Prostate gland (tissue), 2 donors: ENCODE data around the gene CUL4A. TPM values are rescaled to one million over a fixed set of nuclear protein-coding genes. Genes with fewer than 3 reads are reported as not detected.

Experiments
- DNase-seq: peaks from one replicate; pipeline ENCODE4 v3.0.0-alpha.2; 2019; ENCODE audit warnings: low spot score
- H3K27ac ChIP-seq, 2 donors: fragments of 200-600 bp; sonication (generic); 2 replicates each; pipeline ENCODE4 v1.5.1; 2017 to 2019
- H3K27me3 ChIP-seq: fragments of 200-600 bp; sonication (generic); replicated peaks from 2 replicates; pipeline ENCODE4 v1.5.1; 2019; ENCODE audit not compliant: insufficient read depth
- H3K36me3 ChIP-seq, 2 donors: fragments of 200-600 bp; sonication (generic); 1 replicate in 1 of 2; 2 replicates in 1 of 2; pipeline versions ENCODE4 v1.5.1 to v1.8.1; 2017 to 2019
- H3K4me1 ChIP-seq: fragments of 200-600 bp; sonication (generic); replicated peaks from 2 replicates; pipeline ENCODE4 v1.5.1; 2019
- H3K4me3 ChIP-seq, 2 donors: fragments of 200-600 bp; sonication (generic); 2 replicates each; pipeline ENCODE4 v1.5.1; 2017 to 2019
- H3K9me3 ChIP-seq: fragments of 200-600 bp; sonication (generic); 2 replicates; pipeline ENCODE4 v1.5.1; 2017
- CTCF ChIP-seq, 4 experiments: fragments of 200-600 bp in 2 of 4; fragments of 450-650 bp in 2 of 4; sonication (generic) in 2 of 4; IDR thresholded peaks; 1 replicate in 3 of 4; 2 replicates in 1 of 4; pipeline ENCODE4 v1.5.1; 2016 to 2019; ENCODE audit warnings: antibody characterized with exemption in 4 of 4, mild to moderate bottlenecking in 2 of 4, moderate library complexity in 2 of 4
- POLR2A ChIP-seq: fragments of 450-650 bp; IDR thresholded peaks from one replicate; pipeline ENCODE4 v1.6.1; 2016; ENCODE audit warnings: antibody characterized with exemption, mild to moderate bottlenecking
- POLR2AphosphoS5 ChIP-seq: sonication (generic); formaldehyde crosslinking; IDR thresholded peaks from one replicate; pipeline ENCODE4 v1.6.1; 2017; ENCODE audit warnings: antibody characterized with exemption
- WGBS: methylation state at CpG from one replicate; pipeline ENCODE4 v1.1.5; 2018; 5-methylcytosine and 5-hydroxymethylcytosine counted together
- intact Hi-C: fragments of 100-400 bp; cut with DNase I; formaldehyde crosslinking; loops from one replicate; pipeline ENCODE4 v1.14.2; 2022
- total RNA-seq, 2 donors: library from RNA; depleted of rRNA; stranded (reverse); fragments of >200 nt; gene quantifications; one replicate each; pipeline ENCODE4 v1.1.0, GENCODE V29; 2016

Gene CUL4A
- total RNA-seq, 2 donors from 2014 or later = 103 to 185 TPM

- Histone ChIP-seq H3K27me3 (no peaks in the 10 kb centered on the region), H3K9me3 (no peaks in the 10 kb centered on the region), H3K36me3 (no peaks in the 10 kb centered on the region), H3K4me1 (peaks cover 16% of the 10 kb centered on the region), H3K4me3 (no peak overlapping the region), H3K27ac (peak overlapping the region; percentile 50 to 76)
- 46% methylated on average over 6 of the region's 6 CpGs for WGBS
- no peak for TF ChIP-seq CTCF (IDR thresholded peaks at IDR 0.05)
- TF ChIP-seq POLR2AphosphoS5 = peak; percentile 51
- no peak for TF ChIP-seq POLR2A
- intact Hi-C loops = no loop called here
- peak; percentile 33 for DNase-seq
These were observed 14.1 kb upstream of the CUL4A start for GRCh38 chr13:113195360-113195759.

- DNase-seq = no peak
- 88% methylated on average over 9 of the region's 9 CpGs for WGBS
- peaks cover 16% of the 10 kb centered on the region for H3K4me1 ChIP-seq
- no peaks in the 10 kb centered on the region for H3K9me3 ChIP-seq
- no peaks in the 10 kb centered on the region for H3K36me3 ChIP-seq
- H3K27ac ChIP-seq = peak overlapping the region; percentile 11 to 52
- no peak overlapping the region for H3K4me3 ChIP-seq
- H3K27me3 ChIP-seq = no peaks in the 10 kb centered on the region
- TF ChIP-seq POLR2AphosphoS5 (no peak), POLR2A (no peak), CTCF (IDR thresholded peaks at IDR 0.05) (no peak)
- intact Hi-C loops = no loop called here
These were observed 12.3 kb upstream of the CUL4A start for GRCh38 chr13:113196970-113197737.

GRCh38 chr13:113201815-113202214 lies 7.6 kb upstream of the CUL4A start:
- Histone ChIP-seq H3K4me1 (peaks cover 9% of the 10 kb centered on the region), H3K27me3 (no peaks in the 10 kb centered on the region), H3K27ac (no peak overlapping the region), H3K4me3 (no peak overlapping the region), H3K36me3 (no peaks in the 10 kb centered on the region), H3K9me3 (no peaks in the 10 kb centered on the region)
- intact Hi-C loops = no loop called here
- no peak for TF ChIP-seq POLR2A
- no peak for DNase-seq
- 80% methylated on average over 2 of the region's 2 CpGs for WGBS

GRCh38 chr13:113202912-113203311 lies 6.5 kb upstream of the CUL4A start:
- peaks cover under 1% of the 10 kb centered on the region for H3K4me1 ChIP-seq
- TF ChIP-seq POLR2AphosphoS5 (no peak), CTCF (IDR thresholded peaks at IDR 0.05) (no peak), POLR2A (no peak)
- WGBS = 90% methylated on average over 4 of the region's 4 CpGs
- no peaks in the 10 kb centered on the region for H3K27me3 ChIP-seq
- intact Hi-C loops = no loop called here
- H3K36me3 ChIP-seq = no peaks in the 10 kb centered on the region
- DNase-seq = no peak
- H3K27ac ChIP-seq = no peak overlapping the region
- no peak overlapping the region for H3K4me3 ChIP-seq
- no peaks in the 10 kb centered on the region for H3K9me3 ChIP-seq

- no peak for DNase-seq
- H3K36me3 ChIP-seq = no peaks in the 10 kb centered on the region
- WGBS = 96% methylated on average over 12 of the region's 12 CpGs
- TF ChIP-seq POLR2AphosphoS5 = no peak
- TF ChIP-seq CTCF (IDR thresholded peaks at IDR 0.05) = no peak
- no peak for TF ChIP-seq POLR2A
- H3K27ac ChIP-seq = no peak overlapping the region
- no peaks in the 10 kb centered on the region for H3K4me1 ChIP-seq
- H3K9me3 ChIP-seq = no peaks in the 10 kb centered on the region
- H3K27me3 ChIP-seq = no peaks in the 10 kb centered on the region
- intact Hi-C loops = no loop called here
- H3K4me3 ChIP-seq = no peak overlapping the region
These were observed 5.7 kb upstream of the CUL4A start for GRCh38 chr13:113203507-113204377.
